GM21390 (cell line): Measurements from ENCODE around the gene IGF1R.

Experiments used
- ATAC-seq: cut with Tn5 transposase; IDR thresholded peaks from one replicate; pipeline ENCODE4 v1.9.1; 2021; ENCODE audit not compliant: unreplicated experiment

IGF1R gene

GRCh38 chr15:98817745-98818144, 169.4 kb downstream of the IGF1R start:
- ATAC-seq: no peak

GRCh38 chr15:98823012-98823458, 174.7 kb downstream of the IGF1R start:
- ATAC-seq: no peak

GRCh38 chr15:98823616-98824015, 175.3 kb downstream of the IGF1R start:
- ATAC-seq: no peak

- ATAC-seq: no peak
Measured at GRCh38 chr15:98824595-98824994, 176.3 kb downstream of the IGF1R start.

- ATAC-seq: no peak
Measured at GRCh38 chr15:98826658-98827057, 178.3 kb downstream of the IGF1R start.

GRCh38 chr15:98827217-98827616, 178.9 kb downstream of the IGF1R start:
- no peak for ATAC-seq

GRCh38 chr15:98830034-98830634, 181.8 kb downstream of the IGF1R start:
- no peak for ATAC-seq

- ATAC-seq: no peak
Measured at GRCh38 chr15:98834976-98835375, 186.6 kb downstream of the IGF1R start.

- no peak for ATAC-seq
Measured at GRCh38 chr15:98835876-98836275, 187.5 kb downstream of the IGF1R start.

GRCh38 chr15:98838387-98839259, 190.3 kb downstream of the IGF1R start:
- ATAC-seq: no peak

- no peak for ATAC-seq
Measured at GRCh38 chr15:98840053-98840452, 191.7 kb downstream of the IGF1R start.

GRCh38 chr15:98841419-98841970, 193.2 kb downstream of the IGF1R start:
- no peak for ATAC-seq

- ATAC-seq: no peak
Measured at GRCh38 chr15:98842192-98842972, 194.0 kb downstream of the IGF1R start.

GRCh38 chr15:98842973-98843285, 194.6 kb downstream of the IGF1R start:
- no peak for ATAC-seq

- no peak for ATAC-seq
Measured at GRCh38 chr15:98843844-98844243, 195.5 kb downstream of the IGF1R start.

GRCh38 chr15:98844261-98844660, 195.9 kb downstream of the IGF1R start:
- no peak for ATAC-seq

- no peak for ATAC-seq
Measured at GRCh38 chr15:98845138-98845884, 197.0 kb downstream of the IGF1R start.

- ATAC-seq: no peak
Measured at GRCh38 chr15:98850961-98851572, 202.7 kb downstream of the IGF1R start.

GRCh38 chr15:98853161-98853560, 204.8 kb downstream of the IGF1R start:
- ATAC-seq: peak; percentile 26
